Omental fat pad (tissue), 4 donors: Measurements from ENCODE around the gene ABLIM2. TPM values are rescaled to one million over a fixed set of nuclear protein-coding genes. Genes with fewer than 3 reads are reported as not detected.

ENCODE experiments used
- ATAC-seq: fragments of 150-250 bp; one replicate; pipeline ENCODE4 v1.9.1; 2016; ENCODE audit warnings: mild to moderate bottlenecking, moderate library complexity; ENCODE audit not compliant: low FRiP score
- DNase-seq: peaks from one replicate; pipeline ENCODE4 v3.0.0-alpha.2; 2019; ENCODE audit warnings: low spot score
- total RNA-seq, 4 donors: library from RNA; depleted of rRNA; stranded (reverse); fragments of >200 nt; gene quantifications; one replicate each; pipeline ENCODE4 v1.1.0, GENCODE V29; 2016
- TF ChIP-seq, protein P1 (sequence below), 3 donors: fragments of 450-650 bp; IDR thresholded peaks; one replicate each; pipeline ENCODE4 v1.5.1; 2016 to 2017; ENCODE audit warnings: antibody characterized with exemption in 3 of 3, mild to moderate bottlenecking in 3 of 3, moderate library complexity in 2 of 3

The ABLIM2 gene
- total RNA-seq, 4 donors from 2014 or later: 10.1 to 34.2 (median 13.7) TPM

DNA sequence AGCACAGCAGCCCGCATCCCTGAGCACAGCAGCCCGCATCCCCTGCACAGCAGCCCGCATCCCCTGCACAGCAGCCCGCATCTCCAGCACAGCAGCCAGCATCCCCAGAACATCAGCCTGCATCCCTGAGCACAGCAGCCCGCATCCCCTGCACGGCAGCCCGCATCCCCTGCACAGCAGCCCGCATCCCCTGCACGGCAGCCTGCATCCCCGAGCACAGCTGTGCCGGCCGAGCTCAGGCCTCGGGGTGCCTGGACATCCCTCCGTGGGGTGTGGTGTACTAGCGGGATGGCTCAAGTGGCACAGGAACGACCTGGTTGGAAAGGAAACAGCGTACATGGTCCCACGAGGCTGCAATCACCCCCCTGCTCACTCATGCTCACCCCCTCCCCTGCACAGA lies 26.8 kb downstream of the ABLIM2 start:
- no peak for DNase-seq
- TF ChIP-seq, protein P1, sequence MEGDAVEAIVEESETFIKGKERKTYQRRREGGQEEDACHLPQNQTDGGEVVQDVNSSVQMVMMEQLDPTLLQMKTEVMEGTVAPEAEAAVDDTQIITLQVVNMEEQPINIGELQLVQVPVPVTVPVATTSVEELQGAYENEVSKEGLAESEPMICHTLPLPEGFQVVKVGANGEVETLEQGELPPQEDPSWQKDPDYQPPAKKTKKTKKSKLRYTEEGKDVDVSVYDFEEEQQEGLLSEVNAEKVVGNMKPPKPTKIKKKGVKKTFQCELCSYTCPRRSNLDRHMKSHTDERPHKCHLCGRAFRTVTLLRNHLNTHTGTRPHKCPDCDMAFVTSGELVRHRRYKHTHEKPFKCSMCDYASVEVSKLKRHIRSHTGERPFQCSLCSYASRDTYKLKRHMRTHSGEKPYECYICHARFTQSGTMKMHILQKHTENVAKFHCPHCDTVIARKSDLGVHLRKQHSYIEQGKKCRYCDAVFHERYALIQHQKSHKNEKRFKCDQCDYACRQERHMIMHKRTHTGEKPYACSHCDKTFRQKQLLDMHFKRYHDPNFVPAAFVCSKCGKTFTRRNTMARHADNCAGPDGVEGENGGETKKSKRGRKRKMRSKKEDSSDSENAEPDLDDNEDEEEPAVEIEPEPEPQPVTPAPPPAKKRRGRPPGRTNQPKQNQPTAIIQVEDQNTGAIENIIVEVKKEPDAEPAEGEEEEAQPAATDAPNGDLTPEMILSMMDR (IDR thresholded peaks at IDR 0.05): no peak
- ATAC-seq: no peak

DNA sequence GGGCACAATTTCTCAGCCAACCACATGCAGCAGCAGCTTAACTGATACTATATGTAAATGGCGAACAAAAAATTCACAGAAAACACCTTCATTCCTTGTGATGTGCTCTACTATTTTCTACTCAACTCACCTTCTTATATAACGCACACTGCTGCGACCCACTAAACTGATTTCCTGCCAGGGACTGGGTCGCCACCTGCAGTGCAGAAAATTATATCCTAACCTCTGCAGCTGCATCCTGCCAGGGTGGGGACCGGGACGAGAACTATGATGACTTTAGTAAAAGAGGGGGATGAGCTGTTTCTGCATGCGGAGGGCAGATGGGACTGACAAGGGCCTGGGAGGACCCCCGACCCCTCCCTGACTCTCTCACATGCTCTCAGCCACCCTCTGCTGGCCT lies 27.4 kb downstream of the ABLIM2 start:
- no peak for ATAC-seq

DNA sequence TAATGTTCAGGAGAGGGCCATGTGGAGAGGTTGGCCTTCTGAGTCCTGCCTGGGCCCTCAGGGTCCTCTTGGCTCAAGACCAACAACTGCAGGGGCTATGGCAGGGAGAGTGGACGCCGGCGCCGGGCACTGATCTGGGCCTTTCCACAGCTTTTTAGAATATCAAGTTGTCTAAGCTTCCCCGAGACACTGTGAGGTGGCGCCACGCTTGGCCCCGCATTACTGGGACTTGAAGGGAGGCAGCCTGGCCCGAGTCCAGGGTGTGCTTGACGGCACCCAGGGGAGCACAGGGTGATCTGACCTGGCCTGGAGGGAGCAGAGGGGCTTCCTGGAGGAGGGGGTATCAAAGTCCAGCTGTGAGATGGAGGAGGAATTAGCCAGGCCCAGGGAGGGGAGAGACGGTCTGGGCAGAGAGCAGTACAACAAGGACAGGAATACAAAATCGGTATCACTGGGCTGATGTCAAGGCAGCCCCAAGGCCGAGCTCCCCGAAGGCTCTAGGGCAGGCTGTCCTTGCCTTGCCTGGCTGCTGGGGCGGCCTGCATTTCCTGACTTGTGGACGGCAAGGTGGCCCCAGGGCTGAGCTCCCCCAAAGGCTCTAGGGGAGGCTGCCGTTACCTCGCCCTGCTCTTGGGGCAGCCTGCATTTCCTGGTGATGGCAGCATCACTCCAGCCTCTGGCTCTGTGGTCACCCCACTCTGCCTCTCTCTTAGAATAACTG lies 28.1 kb downstream of the ABLIM2 start:
- no peak for DNase-seq
- ATAC-seq: no peak
- TF ChIP-seq, protein P1 (IDR thresholded peaks at IDR 0.05): no peak

More for the DNA sequence above, 27.4 kb downstream of the ABLIM2 start:
- TF ChIP-seq, protein P1 (IDR thresholded peaks at IDR 0.05): no peak
- no peak for DNase-seq

DNA sequence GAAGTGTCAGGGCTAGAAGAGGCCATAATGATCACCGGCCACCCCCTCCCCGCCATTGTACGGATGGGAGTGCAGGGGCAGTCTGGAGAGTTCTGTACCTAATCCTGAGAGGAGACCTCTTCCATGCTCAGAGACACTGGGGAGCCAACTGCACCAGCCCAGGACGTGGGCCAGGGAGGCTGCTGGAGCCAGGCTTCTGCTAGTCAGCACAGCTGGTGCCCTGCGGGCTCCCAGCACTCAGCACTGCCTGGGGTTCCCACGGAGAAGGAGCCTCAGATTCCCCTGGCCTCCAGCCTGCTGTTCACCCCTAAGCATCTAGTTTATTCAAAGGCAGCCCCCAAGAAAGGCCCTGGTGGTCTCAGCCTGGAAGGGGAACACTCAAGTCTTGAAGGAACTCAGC lies 28.8 kb downstream of the ABLIM2 start:
- no peak for DNase-seq
- no peak for ATAC-seq

DNA sequence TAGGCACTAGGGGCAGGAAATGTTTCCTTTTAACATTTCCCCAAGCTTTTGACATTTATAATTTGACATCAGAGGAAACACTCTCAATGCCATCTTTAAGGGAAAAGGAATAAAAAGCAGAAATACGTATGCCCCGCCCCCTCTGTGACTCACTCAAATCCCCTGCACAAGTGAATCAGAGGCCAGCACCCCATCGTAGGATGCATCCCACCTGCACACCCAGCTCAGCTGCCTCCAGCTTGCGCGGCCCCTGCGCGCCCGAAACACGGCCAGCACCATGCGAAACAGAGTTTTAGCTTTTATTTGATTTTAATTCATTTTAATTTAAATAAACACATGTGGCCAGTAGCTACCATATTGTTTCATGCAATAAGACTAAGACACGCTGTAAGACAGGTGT lies 29.5 kb downstream of the ABLIM2 start:
- ATAC-seq (no peak), DNase-seq (no peak)
- TF ChIP-seq, protein P1 (IDR thresholded peaks at IDR 0.05): no peak

More for the DNA sequence above, 28.8 kb downstream of the ABLIM2 start:
- TF ChIP-seq, protein P1 (IDR thresholded peaks at IDR 0.05): no peak

DNA sequence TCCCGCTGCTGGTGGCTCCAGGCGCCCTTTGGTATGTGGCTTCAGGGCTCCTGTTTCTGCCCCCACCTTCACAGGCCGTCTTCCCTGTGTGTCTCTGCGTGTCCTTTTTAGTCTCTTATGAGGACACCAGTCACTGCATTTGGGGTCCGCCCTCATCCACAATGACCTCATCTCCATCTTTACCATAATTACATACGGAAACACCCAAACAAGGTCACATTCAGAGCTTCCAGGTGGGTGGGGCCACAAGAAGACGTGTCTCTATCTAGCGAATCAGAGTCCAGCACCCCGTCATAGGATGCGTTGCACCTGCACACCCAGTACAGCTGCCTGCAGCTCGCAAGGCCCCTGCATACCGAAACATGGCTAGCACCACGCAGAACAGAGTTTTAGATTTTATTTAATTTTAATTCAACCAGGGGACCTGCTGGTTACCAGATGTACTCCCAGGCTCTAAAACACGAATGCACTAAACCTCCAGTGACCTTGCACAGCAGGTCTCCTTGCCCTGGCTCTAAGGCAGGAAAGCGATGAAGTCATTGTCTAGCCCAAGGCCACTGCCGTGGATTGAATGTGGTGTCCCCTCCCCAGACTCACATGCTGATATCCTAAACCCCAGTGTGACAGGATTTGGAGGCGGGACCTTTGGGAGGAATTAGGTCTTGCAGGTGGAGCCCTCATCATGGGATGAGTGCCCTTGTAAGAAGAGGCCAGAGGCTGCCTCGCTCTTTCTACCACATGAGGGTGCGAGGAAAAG lies 30.3 kb downstream of the ABLIM2 start:
- DNase-seq: no peak
- TF ChIP-seq, protein P1 (IDR thresholded peaks at IDR 0.05): no peak
- no peak for ATAC-seq
